ENCODE measurements around the gene ATP1B1.

Gene ATP1B1

GRCh38 chr1:169106095-169106920, at the start of gene ATP1B1:
Gene ATP1B1, plus strand, starts transcription at chr1:169106690. Its CDS starts 140 bp downstream, at chr1:169106830.
- peak; percentile 95 for DNase-seq (ENCODE audit: low spot score)

DNA sequence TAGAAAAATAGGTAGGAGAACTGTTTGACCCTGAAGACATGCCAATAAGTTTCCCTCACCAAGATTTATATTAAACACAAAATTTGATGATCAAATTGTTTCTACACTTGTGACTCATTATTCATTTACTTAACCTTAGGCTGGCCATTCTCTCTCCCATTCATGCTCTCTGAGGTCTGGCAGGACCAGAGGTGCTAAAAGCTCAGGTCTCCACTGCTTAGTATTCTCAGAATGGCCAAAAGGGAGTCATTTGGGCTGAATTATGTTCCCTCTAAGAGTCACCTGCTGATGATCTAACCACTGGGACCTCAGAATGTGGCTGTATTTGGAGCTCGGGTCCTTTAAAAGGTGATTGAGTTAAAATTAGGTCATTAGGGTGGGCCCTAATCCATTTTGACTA, 47.1 kb upstream of the ATP1B1 start:
- no peak for DNase-seq (ENCODE audit: low spot score)

DNA sequence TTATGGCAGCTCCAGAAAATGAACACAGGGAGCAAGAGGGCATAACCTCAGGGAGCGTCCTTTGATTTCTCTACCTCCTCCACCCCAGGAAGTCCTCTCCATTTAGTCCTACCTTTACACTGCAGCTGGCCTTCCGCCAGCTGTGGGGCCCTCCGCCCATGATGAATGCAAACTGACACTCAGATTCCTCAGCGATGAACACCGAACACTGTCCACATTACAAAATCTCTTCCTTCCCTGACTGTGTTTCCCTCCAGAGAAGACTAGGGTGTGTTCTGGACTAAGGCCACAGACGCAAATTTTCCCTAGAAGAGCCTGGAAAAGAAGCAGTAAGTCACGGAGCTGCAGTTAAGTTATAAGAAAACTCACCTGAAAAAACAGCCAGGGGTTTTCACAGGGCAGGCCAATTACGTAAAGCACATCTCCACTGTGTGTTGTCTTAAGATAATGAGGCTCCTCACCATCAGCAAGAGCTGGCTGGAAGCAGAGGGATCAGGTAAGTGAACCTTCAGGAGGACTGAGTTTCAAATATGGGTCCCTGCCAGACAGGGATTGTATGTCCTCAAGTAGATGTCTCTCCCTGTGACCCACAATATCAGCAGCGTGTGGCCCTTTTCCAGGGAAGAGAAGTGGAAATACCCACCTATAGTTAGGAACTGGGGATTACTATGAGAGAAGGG, 46.3 kb upstream of the ATP1B1 start:
- DNase-seq (ENCODE audit: low spot score): no peak

DNA sequence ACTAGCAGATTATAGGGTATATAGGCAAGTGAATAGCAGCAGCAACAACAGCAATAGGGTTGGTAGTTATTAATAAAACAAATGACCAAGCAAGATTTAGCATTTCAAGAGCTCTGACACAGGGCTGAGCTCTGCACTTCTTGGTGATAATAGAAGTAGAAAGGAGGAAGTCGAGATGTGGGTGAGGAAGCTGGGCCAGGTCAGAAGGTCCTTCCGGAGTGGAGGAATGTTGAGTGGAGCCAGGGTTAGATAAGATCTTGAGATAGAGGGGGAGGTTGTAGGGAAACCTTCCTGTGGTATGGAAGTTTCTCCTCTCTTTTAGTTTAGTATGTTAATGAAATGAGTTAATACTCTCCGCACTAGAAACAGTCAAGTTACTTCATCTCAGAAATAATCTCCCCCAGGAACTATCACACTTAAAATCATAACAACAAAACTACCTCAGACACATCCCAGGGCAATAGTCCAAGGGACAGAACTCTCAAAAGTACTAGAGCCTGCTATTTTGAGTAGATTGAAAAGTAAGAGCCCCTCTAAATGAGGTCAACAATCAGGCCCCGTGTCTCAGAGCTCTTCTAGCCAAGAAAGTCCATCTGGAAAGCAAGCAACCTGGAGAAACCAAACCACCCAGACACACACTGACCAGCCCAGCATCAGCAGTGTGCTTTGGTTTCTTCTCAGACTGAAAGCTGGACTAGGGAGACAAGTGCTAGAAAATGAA, 45.4 kb upstream of the ATP1B1 start:
- DNase-seq (ENCODE audit: low spot score): no peak

GRCh38 chr1:169062152-169062551, 44.3 kb upstream of the ATP1B1 start:
- no peak for DNase-seq (ENCODE audit: low spot score)

GRCh38 chr1:169064103-169064502, 42.4 kb upstream of the ATP1B1 start:
- DNase-seq (ENCODE audit: low spot score): no peak

- DNase-seq (ENCODE audit: low spot score): no peak
Observed at GRCh38 chr1:169070547-169070946, 35.9 kb upstream of the ATP1B1 start.

GRCh38 chr1:169070958-169071357, 35.5 kb upstream of the ATP1B1 start:
- no peak for DNase-seq (ENCODE audit: low spot score)

GRCh38 chr1:169072945-169073725, 33.4 kb upstream of the ATP1B1 start:
- DNase-seq (ENCODE audit: low spot score): no peak

GRCh38 chr1:169078163-169078883, 28.2 kb upstream of the ATP1B1 start:
- DNase-seq (ENCODE audit: low spot score): no peak

GRCh38 chr1:169081503-169082123, 24.9 kb upstream of the ATP1B1 start:
- no peak for DNase-seq (ENCODE audit: low spot score)

- no peak for DNase-seq (ENCODE audit: low spot score)
Observed at GRCh38 chr1:169085911-169086310, 20.6 kb upstream of the ATP1B1 start.

DNA sequence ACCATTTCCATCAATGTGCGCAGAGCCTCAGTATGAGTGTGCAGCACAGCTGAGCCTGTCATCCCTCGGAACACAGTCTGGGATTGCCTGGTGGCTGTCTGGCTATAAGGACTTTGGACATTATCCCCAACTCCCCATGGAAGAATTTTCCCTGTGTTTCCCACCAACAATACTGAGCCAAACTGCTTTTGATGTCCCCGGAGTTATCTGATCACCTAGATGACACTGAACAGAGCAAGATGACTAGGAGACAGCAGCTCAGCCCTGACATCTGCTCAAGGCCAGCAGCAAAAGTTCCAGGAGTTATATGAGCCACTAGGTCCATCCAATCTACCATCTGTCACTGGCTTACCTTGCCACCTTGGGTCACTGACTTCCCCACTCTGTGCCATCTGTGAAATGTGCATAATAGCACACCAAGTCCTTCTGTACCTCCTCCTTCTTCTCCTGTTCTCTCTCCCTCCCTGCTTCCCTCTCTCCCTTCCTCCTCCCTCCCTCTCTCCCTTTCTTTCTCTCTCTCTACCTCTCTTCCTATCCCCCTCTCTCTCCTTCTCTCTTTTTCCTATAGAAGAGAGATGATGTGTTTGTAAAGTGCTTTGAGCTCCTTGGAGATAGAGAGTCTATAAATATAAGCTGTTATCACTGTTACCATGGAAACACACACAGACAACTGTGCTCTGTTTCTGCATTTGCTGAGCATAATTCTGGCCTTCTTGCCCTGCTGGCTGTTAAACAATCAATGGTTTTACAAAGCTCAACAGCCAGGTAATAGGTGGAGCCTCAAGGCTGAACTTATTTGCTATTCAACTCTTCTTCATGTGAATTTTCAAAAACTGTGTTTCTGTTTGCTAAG, 19.7 kb upstream of the ATP1B1 start:
- no peak for DNase-seq (ENCODE audit: low spot score)

DNA sequence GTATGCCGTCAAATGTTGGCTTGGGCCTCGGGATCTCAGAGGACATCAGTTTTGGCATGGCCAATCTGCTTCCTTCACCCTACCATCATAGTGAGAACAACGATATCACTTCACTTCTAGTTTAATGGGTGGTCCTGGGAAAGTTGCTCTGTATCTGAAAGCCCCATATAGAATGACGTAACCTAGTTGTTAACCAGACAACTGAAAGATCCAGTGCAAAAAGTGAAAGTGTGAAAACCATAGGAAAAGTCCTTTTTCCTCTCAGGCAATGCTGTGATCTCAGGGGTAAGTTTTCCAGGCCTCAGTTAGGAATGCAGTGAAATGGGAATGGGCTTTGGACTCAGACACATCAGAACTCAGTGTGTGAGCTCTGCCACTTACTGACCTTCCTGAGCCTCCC, 18.6 kb upstream of the ATP1B1 start:
- no peak for DNase-seq (ENCODE audit: low spot score)

GRCh38 chr1:169089776-169090175, 16.7 kb upstream of the ATP1B1 start:
- DNase-seq (ENCODE audit: low spot score): no peak

- DNase-seq (ENCODE audit: low spot score): no peak
Observed at GRCh38 chr1:169090308-169090899, 16.1 kb upstream of the ATP1B1 start.

DNA sequence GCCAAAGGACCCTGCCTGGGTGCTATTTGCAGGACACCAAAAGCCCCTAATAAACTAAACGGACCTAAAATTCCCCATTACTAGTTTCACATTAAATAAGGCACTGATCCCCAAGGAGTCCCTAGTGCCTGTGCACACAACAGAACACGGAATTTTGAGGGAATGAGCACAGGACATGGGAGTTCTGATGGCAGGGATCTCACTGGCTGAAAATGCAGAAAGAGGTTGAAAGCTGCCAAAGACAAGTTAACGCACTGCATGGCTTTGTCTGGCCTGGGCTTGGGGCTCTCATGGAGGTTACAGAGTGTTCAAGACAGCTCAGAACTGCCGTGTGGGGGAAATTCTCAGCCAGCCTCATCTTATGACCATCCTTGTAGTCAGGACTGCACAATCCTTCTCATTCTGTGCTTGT, 15.6 kb upstream of the ATP1B1 start:
- no peak for DNase-seq (ENCODE audit: low spot score)

GRCh38 chr1:169091480-169091941, 15.0 kb upstream of the ATP1B1 start:
- peak; percentile 46 for DNase-seq (ENCODE audit: low spot score)

DNA sequence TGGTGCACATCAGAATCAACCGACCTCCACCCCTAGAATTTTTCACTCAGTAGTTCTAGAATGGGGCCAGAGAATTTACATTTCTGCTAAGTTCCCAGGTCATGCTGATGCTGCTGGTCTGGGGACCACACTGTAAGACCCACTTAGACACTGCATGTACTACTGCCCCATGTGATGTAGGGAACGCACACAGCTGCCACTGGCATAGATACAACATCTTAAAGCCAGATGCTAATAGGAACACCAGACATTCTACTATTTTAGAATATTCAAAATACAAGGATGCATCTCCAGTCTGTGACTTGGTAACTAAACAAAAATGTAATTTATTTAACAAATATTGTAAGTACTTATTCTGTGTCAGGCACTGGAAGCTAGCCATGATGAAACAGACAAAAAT, 14.1 kb upstream of the ATP1B1 start:
- no peak for DNase-seq (ENCODE audit: low spot score)
